Neural cell (in vitro differentiated cells): Measurements from ENCODE around the gene HRC. TPM values are rescaled to one million over a fixed set of nuclear protein-coding genes. Genes with fewer than 3 reads are reported as not detected.

Experiments
- H2AFZ ChIP-seq: fragments of 200-600, 300-800 bp; sonication (generic), shearing (Covaris generic); 2 replicates; pipeline ENCODE4 v1.6.0; 2014; ENCODE audit warnings: low read depth, mild to moderate bottlenecking, antibody characterized with exemption, low read length, moderate library complexity
- H3F3A ChIP-seq: fragments of 200-600 bp; shearing (Covaris generic); 2 replicates; pipeline ENCODE4 v1.6.1; 2016; ENCODE audit warnings: mild to moderate bottlenecking, moderate library complexity, mixed read lengths, antibody characterized with exemption, low read length; ENCODE audit not compliant: insufficient read depth, poor library complexity, severe bottlenecking
- H3K27ac ChIP-seq: fragments of 200-600, 300-800 bp; sonication (generic), shearing (Covaris generic); 2 replicates; pipeline ENCODE4 v1.5.1; 2014; ENCODE audit warnings: mild to moderate bottlenecking, low read length, moderate library complexity
- H3K27me3 ChIP-seq: fragments of 300-800, 200-600 bp; sonication (generic), shearing (Covaris generic); 2 replicates; pipeline ENCODE4 v1.6.0; 2014; ENCODE audit warnings: mild to moderate bottlenecking, low read depth, low read length, moderate library complexity; ENCODE audit not compliant: insufficient read depth
- H3K36me3 ChIP-seq: fragments of 300-800, 200-600 bp; sonication (generic), shearing (Covaris generic); 2 replicates; pipeline ENCODE4 v1.5.1; 2014; ENCODE audit warnings: mild to moderate bottlenecking, antibody characterized with exemption, low read length, moderate library complexity; ENCODE audit not compliant: insufficient read depth
- H3K4me2 ChIP-seq: fragments of 300-800, 200-600 bp; sonication (generic), shearing (Covaris generic); 2 replicates; pipeline ENCODE4 v1.6.0; 2014; ENCODE audit warnings: mild to moderate bottlenecking, low read length
- H3K4me3 ChIP-seq: fragments of 300-800, 200-600 bp; sonication (generic), shearing (Covaris generic); 2 replicates; pipeline ENCODE4 v1.5.1; 2014; ENCODE audit warnings: mild to moderate bottlenecking, low read length, moderate library complexity
- H3K79me2 ChIP-seq: fragments of 200-600 bp; shearing (Covaris generic); replicated peaks from 2 replicates; pipeline ENCODE4 v1.6.0; 2014; ENCODE audit warnings: mild to moderate bottlenecking, low read length, moderate library complexity; ENCODE audit not compliant: insufficient read depth
- H3K9ac ChIP-seq: fragments of 300-800, 200-600 bp; sonication (generic), shearing (Covaris generic); 2 replicates; pipeline ENCODE4 v1.6.1; 2016; ENCODE audit warnings: mild to moderate bottlenecking, low read length, mixed read lengths
- H3K9me2 ChIP-seq: fragments of 200-600 bp; shearing (Covaris generic); 2 replicates; pipeline ENCODE4 v1.6.1; 2016; ENCODE audit warnings: mild to moderate bottlenecking, low read length, mixed read lengths; ENCODE audit not compliant: insufficient read depth
- H3K9me3 ChIP-seq: fragments of 200-600, 300-800 bp; sonication (generic), shearing (Covaris generic); 2 replicates; pipeline ENCODE4 v1.6.1; 2016; ENCODE audit warnings: mild to moderate bottlenecking, mixed run types, low read length, moderate library complexity, mixed read lengths
- H4K20me1 ChIP-seq: fragments of 200-600 bp; shearing (Covaris generic); 2 replicates; pipeline ENCODE4 v1.6.1; 2016; ENCODE audit warnings: mild to moderate bottlenecking, mixed run types; ENCODE audit not compliant: insufficient read depth
- CTCF ChIP-seq: fragments of 450-650 bp; IDR thresholded peaks from 2 replicates; pipeline ENCODE4 v1.5.1; 2014; ENCODE audit warnings: antibody characterized with exemption, mild to moderate bottlenecking, moderate library complexity; ENCODE audit not compliant: poor library complexity, severe bottlenecking
- EP300 ChIP-seq: fragments of 450-650 bp; conservative IDR thresholded peaks from 2 replicates; pipeline ENCODE4 v1.6.1; 2014; ENCODE audit warnings: antibody characterized with exemption, mild to moderate bottlenecking, moderate library complexity; ENCODE audit not compliant: poor library complexity, severe bottlenecking
- EZH2 ChIP-seq: fragments of 200-600, 300-800 bp; shearing (Covaris generic), sonication (generic); IDR thresholded peaks from 2 replicates; pipeline ENCODE4 v1.6.1; 2014; ENCODE audit warnings: antibody characterized with exemption, low read length, borderline replicate concordance, mild to moderate bottlenecking; ENCODE audit not compliant: insufficient read depth, poor library complexity, severe bottlenecking
- MXI1 ChIP-seq: fragments of 450-650 bp; conservative IDR thresholded peaks from 2 replicates; pipeline ENCODE4 v1.6.1; 2014; ENCODE audit warnings: antibody characterized with exemption, mild to moderate bottlenecking; ENCODE audit not compliant: poor library complexity, severe bottlenecking
- POLR2AphosphoS5 ChIP-seq: IDR thresholded peaks from 2 replicates; pipeline ENCODE4 v1.6.1; 2012
- RAD21 ChIP-seq: fragments of 450-650 bp; conservative IDR thresholded peaks from 2 replicates; pipeline ENCODE4 v1.6.1; 2014; ENCODE audit warnings: antibody characterized with exemption, mild to moderate bottlenecking, moderate library complexity
- REST ChIP-seq: IDR thresholded peaks from 2 replicates; pipeline ENCODE4 v1.6.1; 2012; ENCODE audit warnings: borderline replicate concordance
- SMC3 ChIP-seq: fragments of 450-650 bp; conservative IDR thresholded peaks from 2 replicates; pipeline ENCODE4 v1.6.1; 2014; ENCODE audit warnings: antibody characterized with exemption, mild to moderate bottlenecking, moderate library complexity; ENCODE audit not compliant: poor library complexity
- TAF1 ChIP-seq: IDR thresholded peaks from 2 replicates; pipeline ENCODE4 v1.6.1; 2012; ENCODE audit warnings: low read depth
- polyA plus RNA-seq: library from polyadenylated mRNA; depleted of rRNA; stranded (reverse); fragments of >200 nt; gene quantifications from 2 replicates; pipeline ENCODE4 v1.2.3, GENCODE V29; 2014

Gene HRC
- polyA plus RNA-seq, 1 donor from 2014 or later: not detected

- TF ChIP-seq EP300 (peak; percentile 10), TAF1 (no peak), SMC3 (peak; percentile 44), POLR2AphosphoS5 (peak; percentile 73), CTCF (peak; percentile 82), MXI1 (peak; percentile 48), RAD21 (peak; percentile 31), REST (no peak)
- Histone ChIP-seq H3K9me3 (no peaks in the 10 kb centered on the region), H4K20me1 (no peaks in the 10 kb centered on the region), H3K4me2 (peak within 1 kb of the TSS; percentile 41), H3K9ac (peak within 1 kb of the TSS; percentile 82), H3K79me2 (no peaks in the 10 kb centered on the region), H2AFZ (peak within 1 kb of the TSS; percentile 60), H3K27ac (peak within 1 kb of the TSS; percentile 71), H3K36me3 (no peaks in the 10 kb centered on the region), H3K9me2 (no peaks in the 10 kb centered on the region), H3F3A (no peaks in the 10 kb centered on the region), H3K4me3 (peak within 1 kb of the TSS; percentile 95), H3K27me3 (no peaks in the 10 kb centered on the region)
Observed at GRCh38 chr19:49113762-49114629, 41.2 kb downstream of the HRC start, which contains the start of gene LIN7B. Gene LIN7B, plus strand, starts transcription at chr19:49114370. Its CDS starts 35 bp downstream, at chr19:49114405.

DNA sequence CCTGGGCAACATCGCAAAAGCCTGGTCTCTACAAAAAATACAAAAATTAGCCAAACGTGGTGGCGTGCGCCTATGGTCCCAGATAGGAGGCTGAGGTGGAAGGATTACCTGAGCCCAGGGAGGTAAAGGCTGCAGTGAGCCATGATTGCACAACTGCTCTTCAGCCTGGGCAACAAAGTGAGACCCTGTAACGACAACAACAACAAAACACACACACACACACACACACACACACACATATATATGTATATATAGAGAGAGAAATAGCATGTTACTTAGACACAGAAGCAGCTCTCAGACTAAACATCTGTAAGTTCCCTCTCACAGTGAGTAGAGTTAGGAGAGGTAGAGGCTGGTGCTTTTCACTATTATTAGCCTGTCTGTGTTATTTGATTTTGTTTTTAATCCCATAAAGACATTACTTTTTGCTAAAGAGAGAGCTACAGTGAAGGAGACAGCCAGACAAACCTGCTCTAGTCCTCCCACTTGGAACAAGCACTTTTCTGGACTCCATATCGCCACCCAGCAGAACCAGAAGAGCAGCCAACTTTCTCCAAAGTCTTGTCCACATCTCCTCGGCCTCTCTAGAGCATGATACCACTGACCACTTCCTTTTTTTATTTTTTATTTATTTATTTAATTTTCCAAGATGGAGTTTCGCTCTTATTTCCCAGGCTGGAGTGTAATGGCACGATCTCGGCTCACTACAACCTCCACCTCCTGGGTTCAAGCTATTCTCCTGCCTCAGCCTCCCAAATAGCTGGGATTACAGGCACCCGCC, 43.8 kb downstream of the HRC start:
- no peaks in the 10 kb centered on the region for H3K9me3 ChIP-seq
- H3K36me3 ChIP-seq: no peaks in the 10 kb centered on the region
- no peak overlapping the region for H3K4me2 ChIP-seq
- no peak overlapping the region for H3K4me3 ChIP-seq
- no peak overlapping the region for H3K9ac ChIP-seq
- peaks cover 3% of the 10 kb centered on the region for H4K20me1 ChIP-seq
- H3K27ac ChIP-seq: no peak overlapping the region
- H3K9me2 ChIP-seq: no peaks in the 10 kb centered on the region
- H3F3A ChIP-seq: no peaks in the 10 kb centered on the region
- no peaks in the 10 kb centered on the region for H3K27me3 ChIP-seq
- H3K79me2 ChIP-seq: no peaks in the 10 kb centered on the region
- H2AFZ ChIP-seq: no peak overlapping the region
- TF ChIP-seq EZH2 (no peak), TAF1 (no peak), EP300 (no peak), SMC3 (no peak), MXI1 (no peak), CTCF (no peak), REST (no peak), POLR2AphosphoS5 (no peak), RAD21 (no peak)
